GM12891 (cell line): Measurements from ENCODE around the gene FOXL3.

ENCODE experiments used
- DNase-seq: peaks from one replicate; pipeline ENCODE4 v3.0.0; 2011; ENCODE audit warnings: low spot score; ENCODE audit not compliant: insufficient read length
- FAIRE-seq: peaks from 2 replicates; lab custom pipeline; 2011; peaks lifted over from hg19 to GRCh38; lab: Jason Lieb, UNC
- PAX5 ChIP-seq: IDR thresholded peaks from 2 replicates; pipeline ENCODE4 v1.6.1; 2011; ENCODE audit warnings: low read length, moderate library complexity, mild to moderate bottlenecking; ENCODE audit not compliant: insufficient read depth, severe bottlenecking
- POLR2A ChIP-seq: IDR thresholded peaks from 2 replicates; pipeline ENCODE4 v1.6.1; 2011; ENCODE audit warnings: low read depth, low read length, control low read depth
- POLR2AphosphoS5 ChIP-seq: IDR thresholded peaks from 2 replicates; pipeline ENCODE4 v1.6.1; 2011; ENCODE audit warnings: low read depth, low read length, control low read depth
- POU2F2 ChIP-seq: IDR thresholded peaks from 2 replicates; pipeline ENCODE4 v1.6.1; 2011; ENCODE audit warnings: low read depth, mild to moderate bottlenecking, control low read depth, low read length, moderate library complexity
- SPI1 ChIP-seq: IDR thresholded peaks from 2 replicates; pipeline ENCODE4 v1.6.1; 2011; ENCODE audit warnings: low read depth, low read length, control low read depth
- TAF1 ChIP-seq: IDR thresholded peaks from 2 replicates; pipeline ENCODE4 v1.6.1; 2011; ENCODE audit warnings: low read depth, low read length, control low read depth

FOXL3 gene

DNA sequence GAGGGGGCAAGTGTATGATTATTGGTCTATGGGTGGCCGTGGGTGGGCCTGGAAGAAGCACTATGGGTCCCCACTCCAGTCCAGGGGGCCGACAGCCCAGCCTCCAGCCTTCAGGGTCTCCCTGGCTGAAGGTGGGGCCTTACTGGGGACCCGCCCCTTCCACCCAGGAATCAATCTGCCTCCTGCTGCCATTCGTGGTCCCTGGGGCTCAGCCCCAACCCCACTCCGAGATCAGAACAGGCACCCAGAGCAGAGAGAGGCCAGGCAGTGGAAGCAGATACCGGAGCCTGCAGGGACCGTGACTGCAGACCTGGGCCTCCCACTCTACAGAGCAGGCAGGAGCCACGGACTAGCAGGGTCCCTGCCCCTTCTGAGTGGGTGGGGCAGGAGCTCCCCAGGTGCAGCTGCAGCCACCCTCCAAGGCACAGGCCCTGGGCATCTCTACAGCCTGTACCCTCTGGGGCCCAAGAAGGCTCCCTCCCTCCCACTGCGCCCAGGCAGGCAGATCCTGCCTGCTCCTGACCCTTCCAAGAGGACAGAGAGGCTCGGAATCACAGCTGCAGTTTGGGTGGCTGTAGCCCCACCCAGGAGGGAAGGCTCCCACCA, 13.6 kb upstream of the FOXL3 start:
- no peak for DNase-seq
- no peak for FAIRE-seq
- TF ChIP-seq PAX5 (no peak), SPI1 (no peak), POLR2AphosphoS5 (no peak), POLR2A (no peak), TAF1 (no peak), POU2F2 (no peak)

- no peak for FAIRE-seq
- TF ChIP-seq TAF1 (no peak), POU2F2 (no peak), SPI1 (no peak), PAX5 (no peak), POLR2A (no peak), POLR2AphosphoS5 (no peak)
- DNase-seq: no peak
Observed at GRCh38 chr7:277228-277627, 12.7 kb upstream of the FOXL3 start.

DNA sequence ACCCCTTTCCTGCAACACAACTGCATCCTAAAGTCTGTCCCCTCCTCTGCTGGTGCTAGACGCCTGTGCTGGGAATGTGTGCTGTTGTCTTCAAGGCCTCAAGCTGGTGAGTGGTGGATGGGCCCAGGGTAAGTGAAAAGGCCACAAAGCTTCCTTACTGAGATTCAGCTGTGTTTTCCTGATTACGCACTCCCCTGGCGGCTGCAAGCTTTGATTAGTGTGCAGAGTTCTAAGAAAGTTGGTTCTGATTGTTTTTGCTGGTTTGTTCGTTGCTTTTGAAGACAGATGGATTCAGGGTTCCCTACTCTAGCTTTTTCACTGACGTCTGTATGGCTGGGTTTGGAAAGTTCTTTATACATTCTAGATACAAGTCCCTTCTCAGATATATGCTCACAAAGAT, 11.9 kb upstream of the FOXL3 start:
- FAIRE-seq (no peak), DNase-seq (no peak)
- no peak for TF ChIP-seq POLR2A
- TF ChIP-seq POU2F2: no peak
- TF ChIP-seq SPI1: no peak

GRCh38 chr7:279821-280220, 10.1 kb upstream of the FOXL3 start:
- DNase-seq (no peak), FAIRE-seq (no peak)

GRCh38 chr7:280461-280860, 9.5 kb upstream of the FOXL3 start:
- no peak for TF ChIP-seq TAF1
- FAIRE-seq (no peak), DNase-seq (no peak)

More at GRCh38 chr7:279821-280220, 10.1 kb upstream of the FOXL3 start:
- TF ChIP-seq TAF1 (no peak), POU2F2 (no peak), POLR2AphosphoS5 (no peak), POLR2A (no peak), PAX5 (no peak), SPI1 (no peak)

DNA sequence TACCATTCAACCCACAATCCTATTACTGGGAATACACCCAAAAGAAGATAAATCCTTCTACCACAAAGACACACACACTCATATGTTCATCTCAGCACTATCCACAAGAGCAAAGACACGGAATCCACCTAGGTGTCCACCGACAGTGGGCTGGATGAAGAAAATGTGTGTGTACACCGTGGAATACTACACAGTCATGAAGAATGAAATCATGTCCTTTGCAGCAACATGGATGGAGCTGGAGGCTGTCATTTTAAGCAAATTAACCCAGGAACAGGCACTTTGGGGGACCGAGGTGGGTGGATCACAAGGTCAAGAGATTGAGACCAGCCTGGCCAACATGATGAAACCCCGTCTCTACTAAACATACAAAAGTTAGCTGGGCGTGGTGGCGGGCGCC, 8.3 kb upstream of the FOXL3 start:
- no peak for TF ChIP-seq TAF1
- no peak for TF ChIP-seq SPI1
- no peak for TF ChIP-seq PAX5
- TF ChIP-seq POLR2A: no peak
- TF ChIP-seq POLR2AphosphoS5: no peak
- no peak for TF ChIP-seq POU2F2
- DNase-seq (no peak), FAIRE-seq (no peak)

DNA sequence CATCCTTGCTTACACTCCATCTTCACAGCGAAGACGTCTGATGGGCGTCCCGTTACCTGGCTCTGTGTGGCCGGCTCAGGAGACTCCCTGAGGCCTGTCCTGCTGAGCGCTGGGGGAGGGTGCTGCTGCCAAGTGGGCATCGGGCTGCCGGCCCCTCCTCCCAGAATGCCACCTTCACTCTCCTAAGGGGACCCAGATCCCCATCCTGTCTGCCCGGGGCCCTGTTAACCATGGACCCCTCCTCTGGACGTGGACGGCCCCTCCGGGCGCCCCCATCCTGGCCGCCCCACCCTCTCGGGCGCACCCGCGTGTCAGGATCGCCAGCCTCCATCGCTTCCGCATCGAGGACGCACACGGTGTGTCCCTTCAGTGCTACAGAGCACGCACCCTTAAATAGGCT, 7.3 kb upstream of the FOXL3 start:
- TF ChIP-seq POLR2AphosphoS5 (no peak), POLR2A (no peak), SPI1 (no peak), POU2F2 (no peak), PAX5 (no peak), TAF1 (no peak)
- FAIRE-seq: no peak
- no peak for DNase-seq

- DNase-seq: no peak
- FAIRE-seq: no peak
- TF ChIP-seq TAF1 (no peak), POU2F2 (no peak), PAX5 (no peak), POLR2AphosphoS5 (no peak), SPI1 (no peak), POLR2A (no peak)
Observed at GRCh38 chr7:284762-285722, 4.9 kb upstream of the FOXL3 start.

GRCh38 chr7:285731-286130, 4.2 kb upstream of the FOXL3 start:
- DNase-seq: no peak
- FAIRE-seq: no peak
- TF ChIP-seq POU2F2: no peak
- TF ChIP-seq PAX5: no peak
- TF ChIP-seq POLR2A: no peak
- no peak for TF ChIP-seq TAF1
- TF ChIP-seq POLR2AphosphoS5: no peak
- TF ChIP-seq SPI1: no peak

DNA sequence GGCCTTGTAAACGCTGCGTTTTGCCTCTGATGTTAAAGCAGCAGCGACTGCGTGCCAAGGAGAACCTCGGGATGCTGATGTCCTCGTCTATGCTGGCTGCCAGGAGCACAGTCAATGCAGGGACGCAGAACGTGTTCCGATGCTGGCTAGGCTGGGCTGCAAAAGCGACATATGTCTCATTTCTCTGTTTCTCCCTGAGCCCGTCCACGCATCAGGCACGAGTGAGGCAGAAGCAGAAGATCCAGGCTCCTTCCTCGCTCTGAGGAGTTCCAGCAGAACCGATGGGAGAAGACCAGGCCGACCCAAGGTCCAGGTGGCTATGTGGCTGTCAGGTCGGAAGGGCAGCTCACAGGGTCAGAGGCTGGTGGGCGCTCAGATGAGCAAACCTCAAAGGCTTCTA, 3.7 kb upstream of the FOXL3 start:
- no peak for DNase-seq
- no peak for FAIRE-seq
- TF ChIP-seq PAX5 (no peak), POLR2A (no peak), SPI1 (no peak), TAF1 (no peak), POLR2AphosphoS5 (no peak), POU2F2 (no peak)
